ENCODE results near the gene FTHL17.

Gene FTHL17

GRCh38 chrX:31038575-31039326 lies 33.1 kb downstream of the FTHL17 start:
- no peak for DNase-seq (ENCODE audit: low read depth)

- peak; percentile 6 for DNase-seq (ENCODE audit: low read depth)
These were observed 34.9 kb downstream of the FTHL17 start for GRCh38 chrX:31036895-31037294.

- DNase-seq (ENCODE audit: low read depth), result no peak
These were observed 44.5 kb downstream of the FTHL17 start for GRCh38 chrX:31027351-31027750.

- no peak for DNase-seq (ENCODE audit: low read depth)
These were observed 47.0 kb downstream of the FTHL17 start for GRCh38 chrX:31024866-31025265.

- DNase-seq (ENCODE audit: low read depth), result no peak
These were observed 50.3 kb downstream of the FTHL17 start for GRCh38 chrX:31021537-31021936.

Measured in GM04503 (cell line).